Neural cell (in vitro differentiated cells): ENCODE measurements around the gene PLA2G5. TPM values are rescaled to one million over a fixed set of nuclear protein-coding genes. Genes with fewer than 3 reads are reported as not detected.

Experiments used
- H2AFZ ChIP-seq: fragments of 200-600, 300-800 bp; sonication (generic), shearing (Covaris generic); 2 replicates; pipeline ENCODE4 v1.6.0; 2014; ENCODE audit warnings: low read depth, mild to moderate bottlenecking, antibody characterized with exemption, low read length, moderate library complexity
- H3F3A ChIP-seq: fragments of 200-600 bp; shearing (Covaris generic); 2 replicates; pipeline ENCODE4 v1.6.1; 2016; ENCODE audit warnings: mild to moderate bottlenecking, moderate library complexity, mixed read lengths, antibody characterized with exemption, low read length; ENCODE audit not compliant: insufficient read depth, poor library complexity, severe bottlenecking
- H3K27ac ChIP-seq: fragments of 200-600, 300-800 bp; sonication (generic), shearing (Covaris generic); 2 replicates; pipeline ENCODE4 v1.5.1; 2014; ENCODE audit warnings: mild to moderate bottlenecking, low read length, moderate library complexity
- H3K27me3 ChIP-seq: fragments of 300-800, 200-600 bp; sonication (generic), shearing (Covaris generic); 2 replicates; pipeline ENCODE4 v1.6.0; 2014; ENCODE audit warnings: mild to moderate bottlenecking, low read depth, low read length, moderate library complexity; ENCODE audit not compliant: insufficient read depth
- H3K36me3 ChIP-seq: fragments of 300-800, 200-600 bp; sonication (generic), shearing (Covaris generic); 2 replicates; pipeline ENCODE4 v1.5.1; 2014; ENCODE audit warnings: mild to moderate bottlenecking, antibody characterized with exemption, low read length, moderate library complexity; ENCODE audit not compliant: insufficient read depth
- H3K4me2 ChIP-seq: fragments of 300-800, 200-600 bp; sonication (generic), shearing (Covaris generic); 2 replicates; pipeline ENCODE4 v1.6.0; 2014; ENCODE audit warnings: mild to moderate bottlenecking, low read length
- H3K4me3 ChIP-seq: fragments of 300-800, 200-600 bp; sonication (generic), shearing (Covaris generic); 2 replicates; pipeline ENCODE4 v1.5.1; 2014; ENCODE audit warnings: mild to moderate bottlenecking, low read length, moderate library complexity
- H3K79me2 ChIP-seq: fragments of 200-600 bp; shearing (Covaris generic); replicated peaks from 2 replicates; pipeline ENCODE4 v1.6.0; 2014; ENCODE audit warnings: mild to moderate bottlenecking, low read length, moderate library complexity; ENCODE audit not compliant: insufficient read depth
- H3K9ac ChIP-seq: fragments of 300-800, 200-600 bp; sonication (generic), shearing (Covaris generic); 2 replicates; pipeline ENCODE4 v1.6.1; 2016; ENCODE audit warnings: mild to moderate bottlenecking, low read length, mixed read lengths
- H3K9me2 ChIP-seq: fragments of 200-600 bp; shearing (Covaris generic); 2 replicates; pipeline ENCODE4 v1.6.1; 2016; ENCODE audit warnings: mild to moderate bottlenecking, low read length, mixed read lengths; ENCODE audit not compliant: insufficient read depth
- H3K9me3 ChIP-seq: fragments of 200-600, 300-800 bp; sonication (generic), shearing (Covaris generic); 2 replicates; pipeline ENCODE4 v1.6.1; 2016; ENCODE audit warnings: mild to moderate bottlenecking, mixed run types, low read length, moderate library complexity, mixed read lengths
- H4K20me1 ChIP-seq: fragments of 200-600 bp; shearing (Covaris generic); 2 replicates; pipeline ENCODE4 v1.6.1; 2016; ENCODE audit warnings: mild to moderate bottlenecking, mixed run types; ENCODE audit not compliant: insufficient read depth
- CTCF ChIP-seq: fragments of 450-650 bp; IDR thresholded peaks from 2 replicates; pipeline ENCODE4 v1.5.1; 2014; ENCODE audit warnings: antibody characterized with exemption, mild to moderate bottlenecking, moderate library complexity; ENCODE audit not compliant: poor library complexity, severe bottlenecking
- EP300 ChIP-seq: fragments of 450-650 bp; conservative IDR thresholded peaks from 2 replicates; pipeline ENCODE4 v1.6.1; 2014; ENCODE audit warnings: antibody characterized with exemption, mild to moderate bottlenecking, moderate library complexity; ENCODE audit not compliant: poor library complexity, severe bottlenecking
- EZH2 ChIP-seq: fragments of 200-600, 300-800 bp; shearing (Covaris generic), sonication (generic); IDR thresholded peaks from 2 replicates; pipeline ENCODE4 v1.6.1; 2014; ENCODE audit warnings: antibody characterized with exemption, low read length, borderline replicate concordance, mild to moderate bottlenecking; ENCODE audit not compliant: insufficient read depth, poor library complexity, severe bottlenecking
- MXI1 ChIP-seq: fragments of 450-650 bp; conservative IDR thresholded peaks from 2 replicates; pipeline ENCODE4 v1.6.1; 2014; ENCODE audit warnings: antibody characterized with exemption, mild to moderate bottlenecking; ENCODE audit not compliant: poor library complexity, severe bottlenecking
- POLR2AphosphoS5 ChIP-seq: IDR thresholded peaks from 2 replicates; pipeline ENCODE4 v1.6.1; 2012
- RAD21 ChIP-seq: fragments of 450-650 bp; conservative IDR thresholded peaks from 2 replicates; pipeline ENCODE4 v1.6.1; 2014; ENCODE audit warnings: antibody characterized with exemption, mild to moderate bottlenecking, moderate library complexity
- REST ChIP-seq: IDR thresholded peaks from 2 replicates; pipeline ENCODE4 v1.6.1; 2012; ENCODE audit warnings: borderline replicate concordance
- SMC3 ChIP-seq: fragments of 450-650 bp; conservative IDR thresholded peaks from 2 replicates; pipeline ENCODE4 v1.6.1; 2014; ENCODE audit warnings: antibody characterized with exemption, mild to moderate bottlenecking, moderate library complexity; ENCODE audit not compliant: poor library complexity
- TAF1 ChIP-seq: IDR thresholded peaks from 2 replicates; pipeline ENCODE4 v1.6.1; 2012; ENCODE audit warnings: low read depth
- polyA plus RNA-seq: library from polyadenylated mRNA; depleted of rRNA; stranded (reverse); fragments of >200 nt; gene quantifications from 2 replicates; pipeline ENCODE4 v1.2.3, GENCODE V29; 2014

The PLA2G5 gene
- polyA plus RNA-seq, 1 donor from 2014 or later, result not detected

- Histone ChIP-seq H3K9me3 (peaks cover 10% of the 10 kb centered on the region), H3K4me3 (no peak overlapping the region), H3K9ac (no peak overlapping the region), H2AFZ (no peak overlapping the region), H3K79me2 (no peaks in the 10 kb centered on the region), H4K20me1 (no peaks in the 10 kb centered on the region), H3K27me3 (no peaks in the 10 kb centered on the region), H3K4me2 (no peak overlapping the region), H3K27ac (no peak overlapping the region), H3K36me3 (no peaks in the 10 kb centered on the region), H3K9me2 (no peaks in the 10 kb centered on the region), H3F3A (no peaks in the 10 kb centered on the region)
- no peak for TF ChIP-seq REST
- TF ChIP-seq EP300, result no peak
- no peak for TF ChIP-seq TAF1
- TF ChIP-seq MXI1, result no peak
- no peak for TF ChIP-seq EZH2
- no peak for TF ChIP-seq CTCF
- TF ChIP-seq SMC3, result no peak
- TF ChIP-seq RAD21, result no peak
- TF ChIP-seq POLR2AphosphoS5, result no peak
These were observed 18.7 kb upstream of the PLA2G5 start for GRCh38 chr1:20051218-20051829.

GRCh38 chr1:20052386-20052785, 17.6 kb upstream of the PLA2G5 start:
- H2AFZ ChIP-seq, result no peak overlapping the region
- peaks cover 10% of the 10 kb centered on the region for H3K9me3 ChIP-seq
- no peaks in the 10 kb centered on the region for H4K20me1 ChIP-seq
- H3K27me3 ChIP-seq, result no peaks in the 10 kb centered on the region
- H3K36me3 ChIP-seq, result no peaks in the 10 kb centered on the region
- H3K9me2 ChIP-seq, result no peaks in the 10 kb centered on the region
- no peaks in the 10 kb centered on the region for H3F3A ChIP-seq
- no peak overlapping the region for H3K27ac ChIP-seq
- H3K9ac ChIP-seq, result no peak overlapping the region
- no peak for TF ChIP-seq CTCF
- no peak for TF ChIP-seq REST
- no peak for TF ChIP-seq EP300
- no peaks in the 10 kb centered on the region for H3K79me2 ChIP-seq
- H3K4me2 ChIP-seq, result no peak overlapping the region
- H3K4me3 ChIP-seq, result no peak overlapping the region
